ENCODE measurements around the gene RNF166. TPM values are rescaled to one million over a fixed set of nuclear protein-coding genes. Genes with fewer than 3 reads are reported as not detected.

RNF166 gene
- total RNA-seq, 1 donor from 2014 or later, result 36.0 TPM

DNA sequence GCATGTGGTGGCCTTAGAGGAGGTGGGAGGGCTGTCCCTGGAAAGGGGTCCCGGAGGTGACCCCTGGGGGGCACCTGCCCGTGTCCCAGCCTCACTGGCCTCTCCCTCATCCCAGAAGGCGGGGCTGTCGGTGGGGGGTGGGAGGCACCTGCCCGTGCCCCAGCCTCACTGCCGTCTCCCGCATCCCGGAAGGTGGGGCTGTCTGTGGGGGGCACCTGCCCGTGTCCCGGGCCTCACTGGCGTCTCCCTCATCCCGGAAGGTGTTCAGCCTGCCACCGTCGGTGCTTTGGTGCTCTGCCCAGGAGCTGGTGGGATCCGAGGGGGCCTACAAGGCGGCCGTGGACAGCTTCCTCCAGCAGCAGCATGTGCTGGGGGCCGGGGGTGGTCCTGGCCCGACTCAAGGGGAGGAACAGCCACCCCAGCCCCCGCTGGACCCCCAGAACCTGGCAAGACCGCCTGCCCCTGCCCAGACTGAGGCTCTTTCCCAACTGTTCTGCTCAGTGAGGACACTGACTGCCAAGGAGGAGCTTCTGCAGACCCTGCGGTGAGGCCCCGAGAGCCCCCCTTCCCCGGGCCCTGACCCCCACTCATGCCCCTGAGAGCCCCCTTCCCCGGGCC lies 6.3 kb upstream of the RNF166 start:
- DNase-seq (ENCODE audit: extremely low read depth, low read depth, low spot score), result no peak

GRCh38 chr16:88711750-88712340 lies 5.6 kb upstream of the RNF166 start:
- DNase-seq (ENCODE audit: extremely low read depth, low read depth, low spot score), result no peak

DNA sequence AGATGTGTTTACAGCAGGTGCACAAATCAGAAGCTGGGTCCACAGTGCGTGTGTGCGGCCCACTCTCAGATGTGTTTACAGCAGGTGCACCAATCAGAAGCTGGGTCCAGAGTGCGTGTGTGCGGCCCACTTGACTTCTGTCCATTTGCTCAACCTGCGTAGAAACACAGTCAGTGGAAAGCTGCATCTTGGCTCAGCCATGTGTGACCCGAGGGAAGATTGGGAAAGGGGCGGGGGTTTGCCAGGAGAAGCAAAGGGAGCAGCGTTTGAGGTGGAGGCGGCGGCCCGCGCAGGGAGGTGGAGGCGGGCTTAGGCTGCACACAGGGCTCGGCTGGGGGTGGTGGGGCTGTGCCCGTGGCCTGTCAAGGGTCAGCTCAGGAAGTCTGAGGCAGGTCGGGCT lies 4.3 kb upstream of the RNF166 start:
- no peak for DNase-seq (ENCODE audit: extremely low read depth, low read depth, low spot score)

DNA sequence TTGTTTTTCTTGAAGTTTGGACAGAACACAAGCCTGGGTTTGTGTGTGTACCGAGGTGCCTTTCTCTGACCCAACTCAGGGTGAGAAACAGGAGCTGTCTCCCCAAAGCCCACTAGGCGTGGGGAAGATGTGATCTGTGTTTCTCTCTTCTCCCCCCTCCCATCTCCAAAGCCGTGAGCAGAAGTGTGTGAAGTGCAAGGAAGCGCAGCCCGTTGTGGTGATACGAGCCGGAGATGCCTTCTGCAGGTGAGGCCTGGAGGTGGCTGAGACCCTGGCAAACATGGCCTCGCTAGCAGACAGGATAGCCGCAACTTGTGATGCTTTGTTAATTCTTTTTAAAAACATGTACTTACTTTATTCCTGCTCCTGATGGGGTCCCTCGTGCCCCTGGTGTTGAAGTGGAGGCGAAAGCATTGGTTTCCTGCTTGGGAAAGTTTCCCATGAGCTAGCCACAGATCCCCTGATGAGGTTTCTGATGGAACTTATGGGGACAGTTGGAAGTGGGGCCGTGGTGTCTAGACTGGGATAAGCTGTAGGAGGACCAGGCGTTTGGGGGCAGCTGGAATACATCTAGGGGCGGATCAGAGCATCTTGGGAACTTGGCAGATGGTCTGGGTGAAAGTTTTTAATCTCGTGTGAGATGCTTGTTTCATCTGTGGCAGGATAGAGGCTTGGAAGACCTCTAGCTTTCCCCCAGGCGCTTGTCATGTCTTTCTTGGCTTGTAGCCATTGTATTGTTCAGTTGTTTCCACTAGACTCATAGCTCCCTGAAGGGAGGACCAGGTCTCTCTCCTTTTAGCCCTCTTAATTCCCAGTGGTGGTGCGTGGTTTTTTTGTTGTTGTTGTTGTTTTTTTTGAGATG lies 988 bp upstream of the RNF166 start:
- DNase-seq (ENCODE audit: extremely low read depth, low read depth, low spot score), result no peak

GRCh38 chr16:88705801-88706228 lies 393 bp downstream of the RNF166 start:
- no peak for DNase-seq (ENCODE audit: extremely low read depth, low read depth, low spot score)

- DNase-seq (ENCODE audit: extremely low read depth, low read depth, low spot score), result no peak
These were observed 1.0 kb downstream of the RNF166 start for GRCh38 chr16:88705076-88705684.

DNA sequence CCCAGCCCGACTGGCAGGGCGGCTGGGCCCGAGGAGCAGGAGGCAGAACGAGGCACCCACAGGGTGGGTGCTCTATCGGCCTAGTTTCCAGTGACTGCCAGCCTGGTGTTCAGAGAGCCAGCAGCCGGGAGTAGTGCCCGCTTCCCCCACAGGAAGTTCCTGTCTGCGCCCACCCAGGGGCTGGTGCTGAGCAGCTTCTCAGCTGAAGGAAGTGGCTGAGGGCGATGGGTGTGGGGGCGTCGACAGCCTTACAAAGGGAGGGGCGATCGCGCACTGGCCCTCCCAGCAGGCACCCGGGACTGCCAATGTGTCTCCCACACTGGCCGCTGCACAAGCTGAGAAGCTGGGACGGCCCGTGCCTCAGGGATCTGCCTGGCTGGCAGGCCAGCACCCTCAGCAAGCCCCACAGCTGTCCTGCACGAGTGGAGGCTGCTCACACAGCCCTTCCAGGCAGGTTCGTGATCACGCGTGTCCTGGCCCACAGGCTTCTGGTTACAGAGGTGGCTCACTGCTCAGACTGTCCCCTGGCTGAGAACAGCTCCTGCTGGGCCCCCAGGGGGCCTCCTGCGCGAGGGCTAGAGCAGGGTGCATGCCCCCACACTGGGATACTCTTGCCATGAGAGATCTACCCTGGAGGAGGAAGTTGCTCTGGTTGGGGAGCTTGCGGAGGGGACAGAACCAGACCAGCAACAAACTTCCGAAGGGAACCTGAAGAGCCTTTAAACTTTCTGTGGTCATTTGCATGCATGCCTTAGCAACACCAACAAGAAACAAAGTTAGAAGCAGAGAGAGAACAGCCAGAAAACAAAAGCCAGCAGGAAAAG lies 2.5 kb downstream of the RNF166 start:
- DNase-seq (ENCODE audit: extremely low read depth, low read depth, low spot score), result no peak

GRCh38 chr16:88702371-88703210 lies 3.6 kb downstream of the RNF166 start:
- DNase-seq (ENCODE audit: extremely low read depth, low read depth, low spot score), result no peak

- DNase-seq (ENCODE audit: extremely low read depth, low read depth, low spot score), result no peak
These were observed 4.4 kb downstream of the RNF166 start for GRCh38 chr16:88701581-88702370.

- peak; percentile 42 for DNase-seq (ENCODE audit: extremely low read depth, low read depth, low spot score)
These were observed 5.3 kb downstream of the RNF166 start for GRCh38 chr16:88700636-88701482.

DNA sequence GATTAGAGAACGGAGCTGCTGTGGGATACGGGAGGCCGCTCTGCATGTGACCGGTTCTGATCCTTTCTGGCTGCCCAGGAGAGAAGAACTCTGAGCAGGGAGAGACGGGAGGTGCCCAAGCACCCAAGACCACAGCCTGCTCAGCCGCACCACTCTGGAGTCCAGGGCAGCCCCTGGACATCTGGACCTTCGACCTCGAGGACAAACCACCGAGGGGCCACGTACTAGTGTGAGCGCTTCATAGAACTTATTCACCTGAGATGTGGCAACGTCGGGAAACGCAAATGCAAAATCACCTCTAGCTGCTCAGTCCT lies 5.9 kb downstream of the RNF166 start:
- DNase-seq (ENCODE audit: extremely low read depth, low read depth, low spot score), result no peak

GRCh38 chr16:88699180-88699579 lies 7.0 kb downstream of the RNF166 start:
- no peak for DNase-seq (ENCODE audit: extremely low read depth, low read depth, low spot score)

- DNase-seq (ENCODE audit: extremely low read depth, low read depth, low spot score), result no peak
These were observed 7.6 kb downstream of the RNF166 start for GRCh38 chr16:88698646-88699045.

DNA sequence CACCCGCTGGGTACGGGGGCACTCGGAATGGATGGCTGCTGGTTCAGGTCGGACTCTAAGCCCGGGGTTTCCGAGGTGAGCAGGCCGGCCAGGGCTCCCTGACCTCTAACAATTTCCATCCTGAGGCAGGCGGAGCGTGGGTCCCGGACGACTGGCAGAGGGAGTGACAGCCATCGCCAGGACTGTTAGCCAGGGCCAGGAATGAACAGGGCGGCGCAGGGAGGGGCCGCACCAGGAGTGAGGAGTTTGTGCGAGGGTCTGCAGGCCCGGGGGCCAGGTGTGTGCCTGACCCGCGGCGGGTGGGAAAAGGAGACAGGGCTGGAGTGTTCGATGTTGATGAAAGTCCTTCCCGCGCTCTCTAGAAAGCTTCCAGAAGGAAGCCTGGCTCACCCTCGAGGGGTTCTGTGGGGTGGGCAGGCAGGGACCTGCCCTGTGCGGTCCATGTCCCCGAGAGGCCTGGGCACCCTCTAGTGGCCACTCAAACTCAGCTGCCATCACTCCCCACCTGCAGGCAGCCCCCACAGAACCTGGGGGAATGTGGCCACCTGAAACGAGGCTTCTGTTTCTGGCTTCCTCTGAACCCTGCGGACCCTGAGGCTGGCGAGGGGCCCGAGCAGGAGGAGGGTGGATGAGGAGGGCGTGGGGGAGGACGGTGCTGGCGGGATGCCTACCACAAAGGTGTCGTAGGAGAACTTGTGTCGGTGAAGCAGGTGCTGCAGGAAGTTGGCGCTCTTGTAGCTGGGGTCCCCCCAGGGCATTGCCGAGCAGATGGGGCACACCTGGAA lies 8.2 kb downstream of the RNF166 start:
- DNase-seq (ENCODE audit: extremely low read depth, low read depth, low spot score), result no peak

DNA sequence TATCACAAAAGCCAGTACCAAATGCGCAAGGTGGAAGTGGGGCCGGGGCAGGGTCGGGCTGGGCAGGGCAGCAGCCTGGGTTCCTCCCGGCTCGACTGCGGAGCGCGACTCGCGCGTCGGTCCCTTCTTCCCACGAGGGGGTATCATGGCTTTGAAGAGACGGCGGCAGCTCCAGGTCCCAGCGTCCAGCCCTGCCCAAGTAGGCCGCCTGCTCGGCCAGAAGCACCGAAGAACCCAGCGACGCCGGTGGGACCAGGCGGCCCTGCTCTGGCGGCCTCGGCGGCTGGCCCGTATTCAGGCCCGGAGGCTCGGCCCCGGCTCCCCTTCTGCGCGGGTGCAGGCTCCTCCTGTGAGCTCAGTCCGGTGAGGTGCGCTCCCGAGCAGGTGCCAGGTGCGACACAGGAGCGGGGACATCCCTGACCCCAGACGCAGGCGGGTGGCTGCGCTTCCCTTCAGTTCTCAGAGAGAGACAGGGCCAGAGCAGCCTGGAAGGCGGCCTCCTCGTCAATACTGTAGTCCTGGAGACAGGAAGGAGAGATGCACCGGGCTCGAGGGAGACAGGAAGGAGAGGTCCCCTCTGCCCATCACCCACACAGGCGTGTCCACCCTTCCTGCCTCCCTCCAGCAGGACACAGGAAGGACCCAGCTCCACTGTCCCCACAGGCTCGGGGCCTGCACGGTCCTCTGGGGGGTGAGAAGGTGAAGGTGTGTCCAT lies 8.9 kb downstream of the RNF166 start:
- DNase-seq (ENCODE audit: extremely low read depth, low read depth, low spot score), result no peak

DNA sequence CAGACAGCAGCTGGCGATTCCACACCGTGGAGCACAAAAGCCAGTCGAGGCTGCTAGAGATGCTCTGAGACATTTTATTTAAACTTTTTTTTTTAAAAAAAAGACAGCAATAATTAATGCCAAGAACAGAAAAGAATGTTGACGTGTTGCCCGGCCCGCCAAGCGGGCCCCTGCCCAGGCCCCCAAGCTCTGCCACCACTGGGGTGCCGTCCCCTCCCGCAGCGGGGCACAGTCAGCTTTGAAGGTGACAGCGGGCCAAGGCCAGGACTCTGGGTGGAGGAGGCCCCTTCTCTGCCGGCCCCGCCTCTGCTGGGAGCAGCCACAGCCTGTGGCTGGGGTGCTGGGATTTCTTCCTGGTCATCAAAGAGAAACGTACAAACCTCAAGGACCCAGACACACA lies 9.8 kb downstream of the RNF166 start:
- DNase-seq (ENCODE audit: extremely low read depth, low read depth, low spot score), result no peak

- no peak for DNase-seq (ENCODE audit: extremely low read depth, low read depth, low spot score)
These were observed 10.5 kb downstream of the RNF166 start for GRCh38 chr16:88695753-88696152.
